Panc1 (cell line): Measurements from ENCODE around the gene HBB. TPM values are rescaled to one million over a fixed set of nuclear protein-coding genes. Genes with fewer than 3 reads are reported as not detected.

Experiments used
- ATAC-seq: fragments of 200-7000 bp; cut with Tn5 transposase; 2 replicates; pipeline ENCODE4 v1.9.1; 2020; ENCODE audit warnings: mild to moderate bottlenecking, moderate library complexity
- BruUV-seq: library from RNA; stranded (reverse); fragments of 400-500 nt; replicated peaks from 2 replicates; lab custom pipeline; 2021; lab: Mats Ljungman, UMichigan
- CTCF ChIA-PET: fragments of 300-600 bp; sonication (Branson Sonifier 250); formaldehyde crosslinking; loops from one replicate; lab custom pipeline; 2022; ENCODE audit warnings: antibody characterized with exemption; lab: Charles Lee
- POLR2A ChIA-PET: fragments of 300-600 bp; sonication (Branson Sonifier 250); formaldehyde crosslinking; loops from one replicate; lab custom pipeline; 2022; ENCODE audit warnings: antibody characterized with exemption; lab: Charles Lee
- DNase-seq: peaks from one replicate; pipeline ENCODE4 v3.0.0-alpha.2; 2010; ENCODE audit warnings: low read depth, low spot score
- H3K27ac ChIP-seq: 2 replicates; pipeline ENCODE4 v1.5.1; 2011; ENCODE audit warnings: mild to moderate bottlenecking, low read length, inconsistent platforms
- H3K27me3 ChIP-seq: fragments of 200-500 bp; sonication (Bioruptor generic); 2 replicates; pipeline ENCODE4 v1.6.0; 2014; ENCODE audit warnings: low read length, inconsistent platforms; ENCODE audit not compliant: control insufficient read depth, insufficient read depth
- H3K36me3 ChIP-seq: fragments of 200-500 bp; sonication (Bioruptor generic); 2 replicates; pipeline ENCODE4 v1.5.1; 2014; ENCODE audit warnings: inconsistent platforms, mild to moderate bottlenecking, low read length, moderate library complexity; ENCODE audit not compliant: control insufficient read depth, insufficient read depth
- H3K4me1 ChIP-seq: 2 replicates; pipeline ENCODE4 v1.5.1; 2011; ENCODE audit warnings: inconsistent platforms, mild to moderate bottlenecking, low read length, moderate library complexity; ENCODE audit not compliant: control insufficient read depth, insufficient read depth
- H3K4me3 ChIP-seq, 2 experiments: 2 replicates each; pipeline ENCODE4 v1.5.1; 2011 to 2012; ENCODE audit warnings: low read depth in 2 of 2, low read length in 2 of 2, mild to moderate bottlenecking in 2 of 2, inconsistent platforms in 1 of 2, moderate library complexity in 1 of 2
- H3K9me3 ChIP-seq: fragments of 200-500 bp; sonication (Bioruptor generic); 2 replicates; pipeline ENCODE4 v1.5.1; 2014; ENCODE audit warnings: low read depth, mild to moderate bottlenecking, inconsistent platforms, low read length, moderate library complexity; ENCODE audit not compliant: control insufficient read depth, insufficient read depth
- CTCF ChIP-seq: fragments of 450-650 bp; IDR thresholded peaks from 2 replicates; pipeline ENCODE4 v1.5.1; 2017; ENCODE audit warnings: mild to moderate bottlenecking
- POLR2AphosphoS5 ChIP-seq: IDR thresholded peaks from 2 replicates; pipeline ENCODE4 v1.6.1; 2012; ENCODE audit warnings: mild to moderate bottlenecking, low read depth, low read length, moderate library complexity
- REST ChIP-seq, 2 experiments: IDR thresholded peaks; 2 replicates each; pipeline ENCODE4 v1.6.1; 2011 to 2012; ENCODE audit warnings: low read depth in 2 of 2, control low read depth in 1 of 2, low read length in 1 of 2, mild to moderate bottlenecking in 1 of 2, moderate library complexity in 1 of 2; ENCODE audit not compliant: insufficient read depth in 1 of 2
- SIN3A ChIP-seq: IDR thresholded peaks from 2 replicates; pipeline ENCODE4 v1.6.1; 2012; ENCODE audit warnings: low read depth, mild to moderate bottlenecking, low read length, moderate library complexity, borderline replicate concordance; ENCODE audit not compliant: insufficient read depth
- TCF7L2 ChIP-seq: IDR thresholded peaks from 2 replicates; pipeline ENCODE4 v1.6.1; 2011; ENCODE audit warnings: mild to moderate bottlenecking, low read depth, low read length, inconsistent platforms
- in situ Hi-C: cut with HindIII; loops from 2 replicates; pipeline ENCODE4 v1.10.0; 2016; ENCODE audit warnings: low sequenced_read_pairs, low pct_unique_long_range_greater_than_20kb
- intact Hi-C: fragments of 100-400 bp; cut with micrococcal nuclease; formaldehyde crosslinking; loops from one replicate; pipeline ENCODE4 v1.10.0; 2022; ENCODE audit not compliant: unreplicated experiment
- total RNA-seq: library from RNA; stranded (reverse); gene quantifications from one replicate; pipeline ENCODE4 v1.2.1, GENCODE V29; 2021; ENCODE audit not compliant: unreplicated experiment

The HBB gene
- total RNA-seq, 1 experiment from 2014 or later, result 0.72 TPM

- CTCF ChIA-PET, result no interaction called here
- no peaks in the 10 kb centered on the region for H3K9me3 ChIP-seq
- intact Hi-C loops (no loop called here), in situ Hi-C loops (no loop called here)
- no peak overlapping the region for H3K27ac ChIP-seq
- POLR2A ChIA-PET, result no interaction called here
- no peaks in the 10 kb centered on the region for H3K4me1 ChIP-seq
- H3K27me3 ChIP-seq, result peaks cover 2% of the 10 kb centered on the region; the same call in 1 of the 2 replicates
- H3K4me3 ChIP-seq, result no peak overlapping the region
- DNase-seq (no peak), ATAC-seq (no peak)
- no TSS peak for BruUV-seq
- no peaks in the 10 kb centered on the region for H3K36me3 ChIP-seq
- TF ChIP-seq POLR2AphosphoS5, result no peak
- no peak for TF ChIP-seq CTCF
- TF ChIP-seq SIN3A, result no peak
- no peak for TF ChIP-seq REST (IDR thresholded peaks at IDR 0.05; ENCODE audit: insufficient read depth in 1 of 2, low read depth in 2 of 2, low read length in 1 of 2)
These were observed 20.1 kb upstream of the HBB start for GRCh38 chr11:5246772-5247471.

GRCh38 chr11:5245155-5245554, 18.3 kb upstream of the HBB start:
- Histone ChIP-seq H3K4me1 (no peaks in the 10 kb centered on the region), H3K9me3 (no peaks in the 10 kb centered on the region), H3K36me3 (no peaks in the 10 kb centered on the region), H3K27me3 (peaks cover 2% of the 10 kb centered on the region; the same call in 1 of the 2 replicates), H3K4me3 (no peak overlapping the region), H3K27ac (no peak overlapping the region)
- in situ Hi-C loops (no loop called here), intact Hi-C loops (no loop called here)
- ATAC-seq, result no peak
- ChIA-PET CTCF (no interaction called here), POLR2A (no interaction called here)
- no TSS peak for BruUV-seq
- no peak for DNase-seq
- TF ChIP-seq CTCF (no peak), TCF7L2 (no peak), REST (IDR thresholded peaks at IDR 0.05; ENCODE audit: insufficient read depth in 1 of 2, low read depth in 2 of 2, low read length in 1 of 2) (no peak), POLR2AphosphoS5 (no peak), SIN3A (no peak)
